BE2C (cell line): Measurements from ENCODE around the gene NAV2.

Experiments
- DNase-seq: peaks from one replicate; pipeline ENCODE4 v3.0.0-alpha.2; 2020
- H3K27me3 ChIP-seq: fragments of 250-450 bp; sonication (Bioruptor Pico); 2 replicates; pipeline ENCODE4 v1.5.1; 2020; ENCODE audit warnings: mild to moderate bottlenecking
- H3K36me3 ChIP-seq: fragments of 250-450 bp; sonication (Bioruptor Pico); 2 replicates; pipeline ENCODE4 v1.5.1; 2020; ENCODE audit warnings: mild to moderate bottlenecking
- H3K4me1 ChIP-seq: fragments of 250-450 bp; sonication (Bioruptor Pico); 2 replicates; pipeline ENCODE4 v1.5.1; 2020
- H3K4me3 ChIP-seq: 2 replicates; pipeline ENCODE4 v1.5.1; 2011; ENCODE audit warnings: low read depth, low read length
- H3K9me3 ChIP-seq: fragments of 250-450 bp; sonication (Bioruptor Pico); 2 replicates; pipeline ENCODE4 v1.5.1; 2020
- CTCF ChIP-seq: IDR thresholded peaks from 2 replicates; pipeline ENCODE4 v1.5.1; 2012; ENCODE audit warnings: mild to moderate bottlenecking, low read depth, low read length

Gene NAV2

GRCh38 chr11:19827399-19828135 is 114.9 kb downstream of the NAV2 start:
- Histone ChIP-seq H3K36me3 (no peaks in the 10 kb centered on the region), H3K4me1 (no peaks in the 10 kb centered on the region), H3K27me3 (no peaks in the 10 kb centered on the region), H3K9me3 (no peaks in the 10 kb centered on the region), H3K4me3 (no peak overlapping the region)
- TF ChIP-seq CTCF: no peak
- DNase-seq: no peak

- Histone ChIP-seq H3K4me3 (no peak overlapping the region), H3K4me1 (no peaks in the 10 kb centered on the region), H3K27me3 (no peaks in the 10 kb centered on the region), H3K36me3 (no peaks in the 10 kb centered on the region), H3K9me3 (no peaks in the 10 kb centered on the region)
- no peak for DNase-seq
- no peak for TF ChIP-seq CTCF
Measured at GRCh38 chr11:19828382-19829108, 115.9 kb downstream of the NAV2 start.

- Histone ChIP-seq H3K36me3 (no peaks in the 10 kb centered on the region), H3K4me1 (no peaks in the 10 kb centered on the region), H3K27me3 (no peaks in the 10 kb centered on the region), H3K4me3 (no peak overlapping the region), H3K9me3 (no peaks in the 10 kb centered on the region)
- no peak for TF ChIP-seq CTCF
- DNase-seq: no peak
Measured at GRCh38 chr11:19829109-19829837, 116.6 kb downstream of the NAV2 start.

- H3K9me3 ChIP-seq: no peaks in the 10 kb centered on the region
- no peak overlapping the region for H3K4me3 ChIP-seq
- H3K27me3 ChIP-seq: no peaks in the 10 kb centered on the region
- DNase-seq: no peak
- no peak for TF ChIP-seq CTCF
- H3K36me3 ChIP-seq: no peaks in the 10 kb centered on the region
- H3K4me1 ChIP-seq: no peaks in the 10 kb centered on the region
Measured at GRCh38 chr11:19832086-19832750, 119.6 kb downstream of the NAV2 start.

- Histone ChIP-seq H3K27me3 (no peaks in the 10 kb centered on the region), H3K4me3 (no peak overlapping the region), H3K4me1 (no peaks in the 10 kb centered on the region), H3K9me3 (no peaks in the 10 kb centered on the region), H3K36me3 (no peaks in the 10 kb centered on the region)
- DNase-seq: no peak
- TF ChIP-seq CTCF: no peak
Measured at GRCh38 chr11:19832901-19833300, 120.3 kb downstream of the NAV2 start.
